ENCODE measurements around the gene PMPCA.

The PMPCA gene

DNA sequence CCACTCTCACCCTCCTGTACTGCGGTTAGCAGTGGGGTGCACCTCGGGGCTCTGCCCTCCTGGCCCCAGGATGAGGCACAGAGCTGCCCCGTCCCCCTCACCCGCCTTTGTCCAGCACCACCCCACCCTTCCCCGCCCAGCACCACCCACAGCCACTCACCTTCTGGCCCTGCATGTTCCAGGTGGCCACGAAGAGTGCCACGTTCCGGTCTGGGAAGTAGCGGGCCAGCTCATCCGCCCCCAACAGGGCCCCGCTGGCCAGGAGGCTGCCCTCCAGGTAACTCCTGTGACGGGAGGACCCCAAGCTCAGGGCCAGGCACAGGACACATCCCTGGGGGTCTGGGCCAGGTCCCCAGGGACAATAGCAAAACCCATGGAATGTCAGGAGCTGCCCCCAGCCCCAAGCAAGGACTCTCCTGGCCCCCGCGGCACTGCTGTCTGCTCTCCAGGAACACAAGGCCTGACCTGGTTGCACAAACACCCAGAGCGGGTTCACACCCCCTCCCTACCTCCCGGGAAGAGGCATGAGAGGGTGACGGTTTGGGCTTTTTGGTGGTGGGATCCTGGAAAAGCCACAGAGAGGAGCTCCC, 24.2 kb downstream of the PMPCA start:
- no peak for DNase-seq (ENCODE audit: low spot score)
- TF ChIP-seq, protein P1, sequence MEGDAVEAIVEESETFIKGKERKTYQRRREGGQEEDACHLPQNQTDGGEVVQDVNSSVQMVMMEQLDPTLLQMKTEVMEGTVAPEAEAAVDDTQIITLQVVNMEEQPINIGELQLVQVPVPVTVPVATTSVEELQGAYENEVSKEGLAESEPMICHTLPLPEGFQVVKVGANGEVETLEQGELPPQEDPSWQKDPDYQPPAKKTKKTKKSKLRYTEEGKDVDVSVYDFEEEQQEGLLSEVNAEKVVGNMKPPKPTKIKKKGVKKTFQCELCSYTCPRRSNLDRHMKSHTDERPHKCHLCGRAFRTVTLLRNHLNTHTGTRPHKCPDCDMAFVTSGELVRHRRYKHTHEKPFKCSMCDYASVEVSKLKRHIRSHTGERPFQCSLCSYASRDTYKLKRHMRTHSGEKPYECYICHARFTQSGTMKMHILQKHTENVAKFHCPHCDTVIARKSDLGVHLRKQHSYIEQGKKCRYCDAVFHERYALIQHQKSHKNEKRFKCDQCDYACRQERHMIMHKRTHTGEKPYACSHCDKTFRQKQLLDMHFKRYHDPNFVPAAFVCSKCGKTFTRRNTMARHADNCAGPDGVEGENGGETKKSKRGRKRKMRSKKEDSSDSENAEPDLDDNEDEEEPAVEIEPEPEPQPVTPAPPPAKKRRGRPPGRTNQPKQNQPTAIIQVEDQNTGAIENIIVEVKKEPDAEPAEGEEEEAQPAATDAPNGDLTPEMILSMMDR (IDR thresholded peaks at IDR 0.05; ENCODE audit: extremely low read depth, insufficient read depth, missing control alignments) = no peak
- in situ Hi-C loops (cut with MboI; ENCODE audit: low pct_unique_long_range_greater_than_20kb, low sequenced_read_pairs, unreplicated experiment) = no loop called here

DNA sequence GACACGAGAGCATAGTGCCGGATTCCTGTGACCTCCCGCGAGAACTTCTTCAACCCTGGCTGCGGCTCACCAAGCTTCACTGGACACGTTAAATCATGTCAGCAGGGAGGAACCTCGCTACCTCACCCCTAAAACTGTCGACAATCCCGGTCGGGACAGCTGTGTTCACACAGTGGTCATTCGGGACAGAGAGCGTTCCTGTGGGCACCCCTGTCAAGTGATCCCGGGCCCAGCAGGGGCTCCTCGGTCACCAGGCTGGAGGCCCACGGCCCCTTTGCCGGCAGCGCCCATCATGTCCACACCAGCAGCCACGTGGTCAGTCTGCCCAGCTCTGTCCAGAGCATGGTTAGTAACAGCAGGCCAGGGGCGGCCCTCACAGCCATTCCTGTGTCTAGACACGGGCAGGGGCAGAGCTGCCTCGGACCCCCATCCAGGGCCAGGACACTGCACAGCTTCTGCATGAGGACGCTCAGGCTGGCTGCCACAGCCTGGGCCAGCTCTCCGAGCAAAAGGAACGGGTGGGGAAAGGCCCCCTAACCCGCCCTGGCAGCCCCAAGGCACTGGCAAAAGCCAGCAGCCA, 25.7 kb downstream of the PMPCA start:
- TF ChIP-seq, protein P1 (IDR thresholded peaks at IDR 0.05; ENCODE audit: extremely low read depth, insufficient read depth, missing control alignments) = no peak
- no peak for DNase-seq (ENCODE audit: low spot score)
- in situ Hi-C loops (cut with MboI; ENCODE audit: low pct_unique_long_range_greater_than_20kb, low sequenced_read_pairs, unreplicated experiment) = no loop called here

GRCh38 chr9:136437430-136437829, 27.0 kb downstream of the PMPCA start:
- no peak for DNase-seq (ENCODE audit: low spot score)
- in situ Hi-C loops (cut with MboI; ENCODE audit: low pct_unique_long_range_greater_than_20kb, low sequenced_read_pairs, unreplicated experiment) = no loop called here
- TF ChIP-seq, protein P1 (IDR thresholded peaks at IDR 0.05; ENCODE audit: extremely low read depth, insufficient read depth, missing control alignments) = no peak

GRCh38 chr9:136437839-136438547, 27.5 kb downstream of the PMPCA start:
- no peak for DNase-seq (ENCODE audit: low spot score)
- TF ChIP-seq, protein P1 (IDR thresholded peaks at IDR 0.05; ENCODE audit: extremely low read depth, insufficient read depth, missing control alignments) = no peak
- in situ Hi-C loops (cut with MboI; ENCODE audit: low pct_unique_long_range_greater_than_20kb, low sequenced_read_pairs, unreplicated experiment) = no loop called here

DNA sequence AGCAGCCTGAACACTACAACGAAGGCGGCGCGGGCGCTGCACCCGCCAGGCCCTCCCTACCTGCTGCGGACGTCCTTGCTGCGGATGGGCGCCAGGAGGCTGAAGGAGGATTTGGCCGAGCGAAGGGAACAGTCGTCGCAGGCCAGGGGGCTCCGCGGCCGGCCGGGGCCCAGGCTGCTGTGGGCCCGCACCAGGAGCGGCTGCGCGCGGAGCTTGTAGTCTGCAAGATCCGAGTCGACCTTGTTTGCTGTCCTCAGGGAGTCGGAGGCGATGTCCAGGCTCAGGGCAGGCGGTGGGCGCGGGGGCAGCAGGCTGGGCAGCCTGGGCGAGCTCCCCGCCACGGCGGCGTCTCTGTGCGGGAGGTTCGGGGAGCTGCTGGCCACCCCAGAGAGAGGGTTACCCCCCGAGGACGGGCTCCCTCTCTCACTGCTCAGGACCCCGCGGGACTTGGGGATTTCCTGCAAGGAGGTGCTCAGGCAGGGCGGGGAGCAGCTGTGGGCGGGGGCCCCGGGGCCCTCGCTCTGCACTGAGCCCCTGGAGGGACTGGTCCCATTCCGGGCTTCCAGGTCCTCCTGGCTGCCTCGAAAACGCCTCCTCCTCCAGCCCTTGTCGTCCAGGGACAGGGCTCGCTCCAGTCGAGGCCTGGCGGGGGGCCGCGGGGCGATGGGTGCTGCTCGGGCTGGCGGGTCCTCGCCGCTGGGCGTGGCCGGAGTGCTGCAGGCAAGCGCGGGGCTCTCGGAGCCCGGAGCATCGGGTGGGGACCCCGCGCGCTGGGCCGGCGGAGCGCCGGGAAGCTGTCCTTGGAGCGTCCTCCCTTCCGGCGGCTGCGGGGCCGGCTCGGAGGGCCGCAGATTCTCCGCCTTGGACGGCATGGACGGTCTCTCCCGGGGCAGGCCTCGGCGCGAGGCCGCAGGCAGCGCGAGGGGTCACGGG, 28.4 kb downstream of the PMPCA start:
- in situ Hi-C loops (cut with MboI; ENCODE audit: low pct_unique_long_range_greater_than_20kb, low sequenced_read_pairs, unreplicated experiment) = no loop called here
- TF ChIP-seq, protein P1 (IDR thresholded peaks at IDR 0.05; ENCODE audit: extremely low read depth, insufficient read depth, missing control alignments) = no peak
- DNase-seq (ENCODE audit: low spot score) = peak; percentile 91
